Caco-2 (cell line): ENCODE results near the gene CATSPER3. TPM values are rescaled to one million over a fixed set of nuclear protein-coding genes. Genes with fewer than 3 reads are reported as not detected.

Experiments used
- BruUV-seq: library from RNA; stranded (reverse); fragments of 400-500 nt; replicated peaks from 2 replicates; lab custom pipeline; 2021; lab: Mats Ljungman, UMichigan
- CTCF ChIA-PET: fragments of 300-600 bp; sonication (Branson Sonifier 250); formaldehyde crosslinking; loops from one replicate; lab custom pipeline; 2022; ENCODE audit warnings: antibody characterized with exemption; lab: Charles Lee
- POLR2A ChIA-PET: fragments of 300-600 bp; sonication (Branson Sonifier 250); formaldehyde crosslinking; loops from one replicate; lab custom pipeline; 2022; ENCODE audit warnings: antibody characterized with exemption; lab: Charles Lee
- DNase-seq, 2 experiments: peaks; one replicate each; pipeline versions ENCODE4 v3.0.0 to v3.0.0-alpha.2; 2020 to 2022
- H3K27me3 ChIP-seq: replicated peaks from 2 replicates; pipeline ENCODE4 v1.6.0; 2011; ENCODE audit warnings: low read length; ENCODE audit not compliant: control insufficient read depth, insufficient read depth
- H3K36me3 ChIP-seq: 2 replicates; pipeline ENCODE4 v1.5.1; 2011; ENCODE audit warnings: low read length; ENCODE audit not compliant: control insufficient read depth, insufficient read depth
- H3K4me1 ChIP-seq: fragments of 250-450 bp; sonication (Bioruptor Pico); 2 replicates; pipeline ENCODE4 v1.5.1; 2020; ENCODE audit warnings: mild to moderate bottlenecking
- H3K4me3 ChIP-seq: 2 replicates; pipeline ENCODE4 v1.5.1; 2011; ENCODE audit warnings: low read depth, mild to moderate bottlenecking, control low read depth, low read length
- H3K9me3 ChIP-seq: fragments of 250-450 bp; sonication (Bioruptor Pico); 2 replicates; pipeline ENCODE4 v1.5.1; 2020; ENCODE audit warnings: mild to moderate bottlenecking, moderate library complexity
- H3K27ac Mint-ChIP-seq: one replicate; pipeline ENCODE4 v1.8.0; 2022; ENCODE audit warnings: mixed read lengths; ENCODE audit not compliant: unreplicated experiment
- H3K27me3 Mint-ChIP-seq: one replicate; pipeline ENCODE4 v1.8.0; 2022; ENCODE audit warnings: mixed read lengths; ENCODE audit not compliant: insufficient read depth, unreplicated experiment
- H3K36me3 Mint-ChIP-seq: one replicate; pipeline ENCODE4 v1.8.0; 2022; ENCODE audit warnings: mild to moderate bottlenecking, mixed read lengths; ENCODE audit not compliant: insufficient read depth, unreplicated experiment
- H3K4me1 Mint-ChIP-seq: one replicate; pipeline ENCODE4 v1.8.0; 2022; ENCODE audit warnings: low read depth, mixed read lengths; ENCODE audit not compliant: unreplicated experiment
- H3K4me3 Mint-ChIP-seq: one replicate; pipeline ENCODE4 v1.8.0; 2022; ENCODE audit warnings: mild to moderate bottlenecking, moderate library complexity, mixed read lengths; ENCODE audit not compliant: unreplicated experiment
- H3K9me3 Mint-ChIP-seq: one replicate; pipeline ENCODE4 v1.8.0; 2022; ENCODE audit warnings: mixed read lengths; ENCODE audit not compliant: unreplicated experiment
- intact Hi-C: fragments of 100-400 bp; cut with micrococcal nuclease; formaldehyde crosslinking; loops from one replicate; pipeline ENCODE4 v1.10.0; 2022; ENCODE audit not compliant: unreplicated experiment
- total RNA-seq: library from RNA; stranded (reverse); gene quantifications from 2 replicates; pipeline ENCODE4 v1.2.3, GENCODE V29; 2022
- TF ChIP-seq, protein P1 (sequence below), 2 experiments: fragments of 200-600 bp in 1 of 2; IDR thresholded peaks; 1 replicate in 1 of 2; 2 replicates in 1 of 2; pipeline versions ENCODE4 v1.5.1 to v1.8.0; 2011 to 2022; ENCODE audit warnings: antibody characterized with exemption in 1 of 2, control low read depth in 1 of 2, inconsistent platforms in 1 of 2, low read depth in 1 of 2, low read length in 1 of 2, mild to moderate bottlenecking in 1 of 2, moderate library complexity in 1 of 2; ENCODE audit not compliant: insufficient read depth in 1 of 2, severe bottlenecking in 1 of 2, unreplicated experiment in 1 of 2

CATSPER3 gene
- total RNA-seq, 1 experiment from 2014 or later, result 0.61 TPM

DNA sequence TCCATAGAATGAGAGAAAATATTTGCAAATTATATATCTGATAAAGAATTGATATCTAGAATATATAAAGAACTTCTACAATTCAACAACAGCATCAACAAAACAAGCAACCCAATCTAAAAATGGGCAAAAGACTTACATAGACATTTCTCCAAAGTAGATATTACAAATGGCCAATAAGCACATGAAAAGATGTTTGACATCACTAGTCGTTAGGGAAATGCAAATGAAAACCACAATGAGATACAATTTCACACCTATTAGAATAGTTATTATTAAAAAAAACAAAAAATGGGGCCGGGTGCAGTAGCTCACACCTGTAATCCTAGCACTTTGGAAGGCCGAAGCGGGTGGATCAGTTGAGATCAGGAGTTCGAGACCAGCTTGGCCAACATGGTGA, 24.4 kb downstream of the CATSPER3 start:
- BruUV-seq, result no TSS peak
- intact Hi-C loops, result no loop called here

DNA sequence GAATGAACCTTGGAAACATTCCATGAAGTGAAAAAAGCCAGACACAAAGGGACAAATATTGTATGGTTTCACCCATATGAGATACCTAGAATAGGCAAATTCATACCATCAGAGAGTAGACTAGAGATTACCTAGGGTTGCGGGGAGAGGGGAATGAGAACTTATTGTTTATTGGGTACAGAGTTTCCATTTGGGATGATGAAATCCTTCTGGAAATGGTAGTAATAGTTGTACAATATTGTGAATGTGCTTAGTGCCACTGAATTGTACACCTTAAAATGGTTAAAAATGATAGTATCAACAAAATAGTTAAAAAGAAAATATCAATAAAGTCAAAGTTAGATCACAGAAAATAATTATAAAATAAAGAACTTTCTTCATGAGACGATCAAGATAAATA, 25.5 kb downstream of the CATSPER3 start:
- H3K4me3 ChIP-seq, result no peak overlapping the region
- no TSS peak for BruUV-seq
- H3K4me1 Mint-ChIP-seq, result no peaks in the 10 kb centered on the region
- H3K36me3 Mint-ChIP-seq, result no peaks in the 10 kb centered on the region
- H3K36me3 ChIP-seq, result no peaks in the 10 kb centered on the region
- no peaks in the 10 kb centered on the region for H3K9me3 Mint-ChIP-seq
- H3K4me1 ChIP-seq, result no peaks in the 10 kb centered on the region
- intact Hi-C loops, result no loop called here
- H3K27me3 ChIP-seq, result no peaks in the 10 kb centered on the region
- POLR2A ChIA-PET, result no interaction called here
- no peak overlapping the region for H3K4me3 Mint-ChIP-seq
- CTCF ChIA-PET, result no interaction called here
- H3K9me3 ChIP-seq, result no peaks in the 10 kb centered on the region
- TF ChIP-seq, protein P1, sequence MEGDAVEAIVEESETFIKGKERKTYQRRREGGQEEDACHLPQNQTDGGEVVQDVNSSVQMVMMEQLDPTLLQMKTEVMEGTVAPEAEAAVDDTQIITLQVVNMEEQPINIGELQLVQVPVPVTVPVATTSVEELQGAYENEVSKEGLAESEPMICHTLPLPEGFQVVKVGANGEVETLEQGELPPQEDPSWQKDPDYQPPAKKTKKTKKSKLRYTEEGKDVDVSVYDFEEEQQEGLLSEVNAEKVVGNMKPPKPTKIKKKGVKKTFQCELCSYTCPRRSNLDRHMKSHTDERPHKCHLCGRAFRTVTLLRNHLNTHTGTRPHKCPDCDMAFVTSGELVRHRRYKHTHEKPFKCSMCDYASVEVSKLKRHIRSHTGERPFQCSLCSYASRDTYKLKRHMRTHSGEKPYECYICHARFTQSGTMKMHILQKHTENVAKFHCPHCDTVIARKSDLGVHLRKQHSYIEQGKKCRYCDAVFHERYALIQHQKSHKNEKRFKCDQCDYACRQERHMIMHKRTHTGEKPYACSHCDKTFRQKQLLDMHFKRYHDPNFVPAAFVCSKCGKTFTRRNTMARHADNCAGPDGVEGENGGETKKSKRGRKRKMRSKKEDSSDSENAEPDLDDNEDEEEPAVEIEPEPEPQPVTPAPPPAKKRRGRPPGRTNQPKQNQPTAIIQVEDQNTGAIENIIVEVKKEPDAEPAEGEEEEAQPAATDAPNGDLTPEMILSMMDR (IDR thresholded peaks at IDR 0.05; ENCODE audit: insufficient read depth in 1 of 2, low read depth in 1 of 2, low read length in 1 of 2, severe bottlenecking in 1 of 2, unreplicated experiment in 1 of 2), result no peak
- H3K27me3 Mint-ChIP-seq, result no peaks in the 10 kb centered on the region
- H3K27ac Mint-ChIP-seq, result no peak overlapping the region
- DNase-seq, result no peak

More for the DNA sequence above, 24.4 kb downstream of the CATSPER3 start:
- Mint-ChIP-seq H3K36me3 (no peaks in the 10 kb centered on the region), H3K27me3 (no peaks in the 10 kb centered on the region), H3K9me3 (no peaks in the 10 kb centered on the region), H3K4me1 (no peaks in the 10 kb centered on the region), H3K27ac (no peak overlapping the region), H3K4me3 (no peak overlapping the region)
- DNase-seq, result no peak
- CTCF ChIA-PET, result no interaction called here
- no peak overlapping the region for H3K4me3 ChIP-seq
- no peaks in the 10 kb centered on the region for H3K36me3 ChIP-seq
- POLR2A ChIA-PET, result no interaction called here
- TF ChIP-seq, protein P1 (IDR thresholded peaks at IDR 0.05; ENCODE audit: insufficient read depth in 1 of 2, low read depth in 1 of 2, low read length in 1 of 2, severe bottlenecking in 1 of 2, unreplicated experiment in 1 of 2), result no peak
- no peaks in the 10 kb centered on the region for H3K9me3 ChIP-seq
- H3K4me1 ChIP-seq, result no peaks in the 10 kb centered on the region
- no peaks in the 10 kb centered on the region for H3K27me3 ChIP-seq

DNA sequence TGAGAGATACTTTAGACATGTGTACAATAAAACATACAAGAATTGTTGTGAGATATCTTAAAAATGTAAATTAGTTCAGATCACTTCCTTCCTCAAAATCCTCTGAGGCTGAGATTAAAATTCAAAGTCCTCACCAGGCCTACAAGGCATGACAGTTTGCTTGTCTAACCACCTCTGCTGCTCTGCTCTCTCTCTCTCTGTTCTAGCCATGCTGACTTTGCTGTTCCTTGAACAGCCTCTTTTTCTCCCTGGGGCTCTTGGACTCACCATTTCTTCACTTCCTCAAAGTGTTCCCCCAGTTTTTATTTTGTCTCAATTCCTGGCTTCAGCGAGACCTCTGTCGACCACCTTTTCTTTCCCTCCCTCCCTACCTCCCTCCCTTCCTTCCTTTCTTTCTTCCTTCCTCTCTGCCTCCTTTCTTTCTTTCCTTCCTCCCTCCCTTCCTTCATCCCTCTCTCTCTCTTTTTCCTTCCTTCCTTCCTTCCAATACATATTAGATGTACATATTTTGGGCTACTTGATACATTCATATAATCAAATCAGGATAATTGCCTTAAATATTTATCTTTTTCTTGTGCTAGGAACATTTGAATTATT, 27.0 kb downstream of the CATSPER3 start:
- TF ChIP-seq, protein P1 (IDR thresholded peaks at IDR 0.05; ENCODE audit: insufficient read depth in 1 of 2, low read depth in 1 of 2, low read length in 1 of 2, severe bottlenecking in 1 of 2, unreplicated experiment in 1 of 2), result no peak
- CTCF ChIA-PET, result no interaction called here
- Histone ChIP-seq H3K4me3 (no peak overlapping the region), H3K9me3 (no peaks in the 10 kb centered on the region), H3K36me3 (no peaks in the 10 kb centered on the region), H3K4me1 (no peaks in the 10 kb centered on the region), H3K27me3 (no peaks in the 10 kb centered on the region)
- H3K4me1 Mint-ChIP-seq, result no peaks in the 10 kb centered on the region
- no peaks in the 10 kb centered on the region for H3K9me3 Mint-ChIP-seq
- H3K27ac Mint-ChIP-seq, result no peak overlapping the region
- no peaks in the 10 kb centered on the region for H3K36me3 Mint-ChIP-seq
- H3K4me3 Mint-ChIP-seq, result no peak overlapping the region
- H3K27me3 Mint-ChIP-seq, result no peaks in the 10 kb centered on the region
- POLR2A ChIA-PET, result no interaction called here
- intact Hi-C loops, result no loop called here
- DNase-seq, result no peak
- no TSS peak for BruUV-seq
